H1 (cell line): ENCODE measurements around the gene USP20. TPM values are rescaled to one million over a fixed set of nuclear protein-coding genes. Genes with fewer than 3 reads are reported as not detected.

Experiments used
- CTCF ChIA-PET: fragments of 300-600 bp; sonication (Branson Sonifier 250); formaldehyde crosslinking; loops from one replicate; lab custom pipeline; 2021; ENCODE audit not compliant: partially characterized antibody; lab: Charles Lee
- POLR2A ChIA-PET: fragments of 300-600 bp; sonication (Branson Sonifier 250); formaldehyde crosslinking; loops from one replicate; lab custom pipeline; 2021; ENCODE audit warnings: inconsistent platforms; ENCODE audit not compliant: partially characterized antibody; lab: Charles Lee
- DNase-seq, 2 experiments: peaks; one replicate each; pipeline versions ENCODE4 v3.0.0 to v3.0.0-alpha.2; 2010 to 2022; ENCODE audit warnings: low spot score in 2 of 2, low read depth in 1 of 2, mixed read lengths in 1 of 2
- FAIRE-seq: peaks from 2 replicates; lab custom pipeline; 2011; peaks lifted over from hg19 to GRCh38; lab: Jason Lieb, UNC
- H2AFZ ChIP-seq: 2 replicates; pipeline ENCODE4 v1.8.1; 2012; ENCODE audit warnings: low read length, inconsistent platforms
- H2AK5ac ChIP-seq: 2 replicates; pipeline ENCODE4 v1.6.1; 2013; ENCODE audit warnings: low read depth, low read length
- H2BK120ac ChIP-seq: replicated peaks from 2 replicates; pipeline ENCODE3; 2013; ENCODE audit warnings: low read depth, low read length, inconsistent platforms
- H2BK12ac ChIP-seq: 2 replicates; pipeline ENCODE4 v1.6.1; 2013; ENCODE audit warnings: low read depth, low read length
- H2BK15ac ChIP-seq: 2 replicates; pipeline ENCODE4 v1.6.1; 2013; ENCODE audit warnings: low read length
- H2BK20ac ChIP-seq: 2 replicates; pipeline ENCODE4 v1.6.1; 2013; ENCODE audit warnings: low read length
- H2BK5ac ChIP-seq: 2 replicates; pipeline ENCODE4 v1.6.1; 2013; ENCODE audit warnings: low read depth, low read length
- H3K14ac ChIP-seq: 2 replicates; pipeline ENCODE4 v1.6.1; 2013; ENCODE audit warnings: inconsistent platforms; ENCODE audit not compliant: insufficient read length
- H3K18ac ChIP-seq: 2 replicates; pipeline ENCODE4 v1.6.1; 2013; ENCODE audit warnings: low read length; ENCODE audit errors: extremely low read depth
- H3K23ac ChIP-seq: 2 replicates; pipeline ENCODE4 v1.6.1; 2013; ENCODE audit warnings: inconsistent platforms; ENCODE audit not compliant: insufficient read length
- H3K23me2 ChIP-seq: 2 replicates; pipeline ENCODE4 v1.6.1; 2013; ENCODE audit warnings: low read depth, low read length
- H3K27ac ChIP-seq: 2 replicates; pipeline ENCODE4 v1.6.1; 2011; ENCODE audit warnings: low read depth, low read length, inconsistent platforms
- H3K27me3 ChIP-seq, 4 experiments: replicated peaks in 1 of 4; 1 replicate in 1 of 4; 2 replicates in 3 of 4; pipeline versions ENCODE4 v1.6.1 to v1.8.1; 2011 to 2013; ENCODE audit warnings: low read length in 3 of 4, mild to moderate bottlenecking in 3 of 4, inconsistent platforms in 2 of 4, mixed read lengths in 2 of 4, moderate library complexity in 1 of 4; ENCODE audit not compliant: control insufficient read depth in 3 of 4, insufficient read depth in 3 of 4; ENCODE audit errors: extremely low read depth in 1 of 4
- H3K36me3 ChIP-seq, 4 experiments: 2 replicates each; pipeline versions ENCODE4 v1.6.1 to v1.8.1; 2011 to 2013; ENCODE audit warnings: mild to moderate bottlenecking in 4 of 4, low read length in 3 of 4, moderate library complexity in 2 of 4, control low read depth in 1 of 4, inconsistent platforms in 1 of 4; ENCODE audit not compliant: insufficient read depth in 4 of 4, control insufficient read depth in 2 of 4
- H3K4ac ChIP-seq: replicated peaks from 2 replicates; pipeline ENCODE3; 2013; ENCODE audit warnings: low read length, low read depth, mixed read lengths, inconsistent platforms; ENCODE audit not compliant: insufficient read length
- H3K4me1 ChIP-seq, 4 experiments: replicated peaks in 1 of 4; 1 replicate in 1 of 4; 2 replicates in 3 of 4; pipeline versions ENCODE4 v1.6.1 to v1.8.1; 2011 to 2013; ENCODE audit warnings: low read length in 3 of 4, inconsistent platforms in 2 of 4, mixed read lengths in 1 of 4; ENCODE audit not compliant: insufficient read depth in 4 of 4, control insufficient read depth in 3 of 4
- H3K4me2 ChIP-seq, 2 experiments: 2 replicates each; pipeline versions ENCODE4 v1.6.1 to v1.8.1; 2011 to 2013; ENCODE audit warnings: low read depth in 2 of 2, low read length in 2 of 2, control low read depth in 1 of 2, inconsistent platforms in 1 of 2, mild to moderate bottlenecking in 1 of 2; ENCODE audit not compliant: insufficient read depth in 1 of 2
- H3K4me3 ChIP-seq, 4 experiments: fragments of 200-600, 300-600 bp in 1 of 4; sonication (generic), shearing (Covaris generic), sonication (Bioruptor Twin) in 1 of 4; 2 replicates each; pipeline versions ENCODE4 v1.5.1 to v1.8.1; 2011 to 2016; ENCODE audit warnings: low read length in 4 of 4, low read depth in 3 of 4, control low read depth in 2 of 4, inconsistent platforms in 2 of 4, mild to moderate bottlenecking in 2 of 4, mixed read lengths in 1 of 4, moderate library complexity in 1 of 4; ENCODE audit not compliant: insufficient read depth in 2 of 4; ENCODE audit errors: extremely low read depth in 1 of 4
- H3K56ac ChIP-seq: replicated peaks from 2 replicates; pipeline ENCODE3; 2013; ENCODE audit warnings: low read depth, mild to moderate bottlenecking, mixed read lengths, low read length, inconsistent platforms; ENCODE audit not compliant: insufficient read length
- H3K79me1 ChIP-seq: 2 replicates; pipeline ENCODE4 v1.6.1; 2013; ENCODE audit warnings: low read depth, low read length, control low read depth
- H3K79me2 ChIP-seq, 2 experiments: 2 replicates each; pipeline versions ENCODE4 v1.6.1 to v1.8.1; 2012 to 2013; ENCODE audit warnings: low read length in 2 of 2, mild to moderate bottlenecking in 2 of 2, inconsistent platforms in 1 of 2; ENCODE audit not compliant: insufficient read depth in 2 of 2, control insufficient read depth in 1 of 2
- H3K9ac ChIP-seq, 4 experiments: replicated peaks in 1 of 4; 1 replicate in 1 of 4; 2 replicates in 3 of 4; pipeline versions ENCODE4 v1.6.1 to v1.8.1; 2011 to 2013; ENCODE audit warnings: low read depth in 3 of 4, low read length in 3 of 4, control low read depth in 2 of 4, mild to moderate bottlenecking in 2 of 4, moderate library complexity in 2 of 4, inconsistent platforms in 1 of 4; ENCODE audit errors: extremely low read depth in 1 of 4
- H3K9me3 ChIP-seq, 2 experiments: 2 replicates each; pipeline versions ENCODE4 v1.6.1 to v1.8.1; 2012 to 2013; ENCODE audit warnings: mild to moderate bottlenecking in 2 of 2, moderate library complexity in 2 of 2, control low read depth in 1 of 2, inconsistent platforms in 1 of 2, low read depth in 1 of 2, low read length in 1 of 2, mixed read lengths in 1 of 2; ENCODE audit not compliant: insufficient read depth in 2 of 2
- H4K20me1 ChIP-seq, 2 experiments: replicated peaks in 1 of 2; 2 replicates each; pipeline versions ENCODE3 to v1.8.1; 2011 to 2013; ENCODE audit warnings: inconsistent platforms in 2 of 2, low read length in 2 of 2, mild to moderate bottlenecking in 1 of 2; ENCODE audit not compliant: insufficient read depth in 2 of 2, control insufficient read depth in 1 of 2
- H4K5ac ChIP-seq: 2 replicates; pipeline ENCODE4 v1.6.1; 2013; ENCODE audit warnings: low read length, low read depth, mixed read lengths, inconsistent platforms; ENCODE audit not compliant: insufficient read length
- H4K8ac ChIP-seq: 2 replicates; pipeline ENCODE4 v1.8.0; 2013; ENCODE audit warnings: mild to moderate bottlenecking, moderate library complexity, low read length, inconsistent platforms; ENCODE audit not compliant: insufficient read depth; ENCODE audit errors: extremely low read depth
- H4K91ac ChIP-seq: replicated peaks from 2 replicates; pipeline ENCODE3; 2013; ENCODE audit warnings: low read length, mixed read lengths, inconsistent platforms; ENCODE audit not compliant: insufficient read length
- CHD2 ChIP-seq: IDR thresholded peaks from 2 replicates; pipeline ENCODE4 v1.6.1; 2012; ENCODE audit warnings: low read length, improper control_type of control experiment
- JUND ChIP-seq: IDR thresholded peaks from 2 replicates; pipeline ENCODE4 v1.6.1; 2011; ENCODE audit warnings: mild to moderate bottlenecking, improper control_type of control experiment, low read length
- KDM5A ChIP-seq: fragments of 200-600 bp; IDR thresholded peaks from 2 replicates; pipeline ENCODE4 v1.7.1; 2012; ENCODE audit warnings: mild to moderate bottlenecking, low read length, inconsistent platforms, mixed read lengths
- USF2 ChIP-seq: IDR thresholded peaks from 2 replicates; pipeline ENCODE4 v1.6.1; 2011; ENCODE audit warnings: low read length, improper control_type of control experiment
- WGBS, 2 experiments: shearing (Covaris generic) in 1 of 2; methylation state at CpG; one replicate each; pipeline versions ENCODE4 v1.1.6 to v1.1.7; 2013 to 2015; ENCODE audit warnings: low lambda C conversion rate in 2 of 2, mixed read lengths in 2 of 2, inconsistent platforms in 1 of 2, low coverage in 1 of 2, missing lambda C conversion rate in 1 of 2; ENCODE audit not compliant: insufficient replicate concordance in 2 of 2, insufficient coverage in 1 of 2, insufficient read length in 1 of 2; ENCODE audit errors: extremely low coverage in 1 of 2, missing lambda C conversion rate in 1 of 2; 5-methylcytosine and 5-hydroxymethylcytosine counted together
- polyA plus RNA-seq, 7 experiments: library from polyadenylated mRNA; depleted of rRNA in 3 of 7; stranded (reverse) in 5 of 7; unstranded in 2 of 7; fragments of >200 nt in 5 of 7; fragments of 200-250 nt in 2 of 7; gene quantifications; 1 replicate in 5 of 7; 2 replicates in 1 of 7; 4 replicates in 1 of 7; pipeline versions ENCODE4 v1.2.1 to v1.2.3, GENCODE V29; 2011 to 2013; ENCODE audit warnings: missing spikeins in 2 of 7, mixed read lengths in 2 of 7
- total RNA-seq: library from RNA; stranded (reverse); fragmentation: NEBNext Ultra II Directional; extraction: Animal tissue kit (Norgen Biotek cat#: 25700); gene quantifications from 2 replicates; pipeline ENCODE4 v1.2.1, GENCODE V29; 2021

Gene USP20
- total and polyA plus RNA-seq, 2 of the 8 experiments (the other 6 are each of a cell fraction or from before 2014, with no cell fraction given) = 13.4 to 23.0 TPM

GRCh38 chr9:129786481-129786880 is 48.8 kb upstream of the USP20 start:
- Histone ChIP-seq H3K9me3 (no peaks in the 10 kb centered on the region), H3K56ac (no peak overlapping the region), H2AFZ (no peak overlapping the region), H2BK12ac (no peak overlapping the region), H3K18ac (no peak overlapping the region), H4K5ac (no peak overlapping the region), H2BK20ac (no peak overlapping the region), H2BK120ac (no peak overlapping the region), H3K23ac (no peak overlapping the region), H4K8ac (no peak overlapping the region), H3K14ac (no peak overlapping the region), H3K36me3 (no peaks in the 10 kb centered on the region), H3K27ac (no peak overlapping the region), H2BK15ac (no peak overlapping the region), H3K27me3 (no peaks in the 10 kb centered on the region), H3K4me2 (no peak overlapping the region), H3K79me1 (no peaks in the 10 kb centered on the region), H3K4me3 (no peak overlapping the region), H4K20me1 (no peaks in the 10 kb centered on the region), H3K9ac (no peak overlapping the region), H3K4me1 (no peaks in the 10 kb centered on the region), H3K79me2 (no peaks in the 10 kb centered on the region), H2AK5ac (no peak overlapping the region), H3K23me2 (no peaks in the 10 kb centered on the region), H4K91ac (no peak overlapping the region), H3K4ac (no peak overlapping the region), H2BK5ac (no peak overlapping the region)
- ChIA-PET POLR2A (interaction anchor here (1.1 to 2.1 kb wide), 2 partner anchors 9 to 49 kb away, joined by 3 to 4 read pairs; no protein-coding TSS in a partner anchor), CTCF (interaction anchor here (0.6 to 12.8 kb wide), 9 partner anchors 10 to 174 kb away, joined by 3 to 250 read pairs (median 4); partner anchors contain the start of gene PTGES)
- FAIRE-seq (no peak), DNase-seq (no peak)
- 95% methylated on average over 10 of the region's 10 CpGs; no CpG with 5 or more reads in 1 of the 2 experiments for WGBS, 2 experiments
- no peak for TF ChIP-seq CHD2
- TF ChIP-seq JUND = no peak
- TF ChIP-seq USF2 = no peak
- no peak for TF ChIP-seq KDM5A
